Stimulated activated memory B cell treated with anti-CD40 and anti-IgM and Interleukin-4, amounts not matched to agents 10 μg/mL and 1 μg/mL and 100 μg/mL, for 72 hours (primary cell): ENCODE results near the gene DDX60.
"Not testable (repeated sequence)": the region's sequence is repeated elsewhere in the genome, so short reads cannot be mapped to it uniquely, and the experiment has no call there.

Experiments used
- ATAC-seq: fragments of 150-1000 bp; cut with Tn5 transposase; 2 replicates; pipeline ENCODE4 v1.10.0; 2021
- H3K27ac Mint-ChIP-seq: one replicate; pipeline ENCODE4 v1.8.0; 2022; ENCODE audit warnings: mild to moderate bottlenecking, mixed read lengths
- H3K27me3 Mint-ChIP-seq: one replicate; pipeline ENCODE4 v1.8.0; 2022; ENCODE audit warnings: mixed read lengths
- H3K36me3 Mint-ChIP-seq: one replicate; pipeline ENCODE4 v1.8.0; 2022; ENCODE audit warnings: mixed read lengths
- H3K4me1 Mint-ChIP-seq: one replicate; pipeline ENCODE4 v1.8.0; 2022; ENCODE audit warnings: mixed read lengths
- H3K4me3 Mint-ChIP-seq: one replicate; pipeline ENCODE4 v1.8.0; 2022; ENCODE audit warnings: mild to moderate bottlenecking, moderate library complexity, mixed read lengths
- H3K9me3 Mint-ChIP-seq: one replicate; pipeline ENCODE4 v1.8.0; 2022; ENCODE audit warnings: mixed read lengths

DDX60 gene

GRCh38 chr4:168317621-168318020 lies 931 bp downstream of the DDX60 start:
- H3K4me1 Mint-ChIP-seq: peaks cover 24% of the 10 kb centered on the region
- peak overlapping the region; percentile 99 for H3K27ac Mint-ChIP-seq
- H3K9me3 Mint-ChIP-seq: no peaks in the 10 kb centered on the region
- no peak for ATAC-seq
- peak overlapping the region; percentile 97 for H3K4me3 Mint-ChIP-seq
- H3K36me3 Mint-ChIP-seq: no peaks in the 10 kb centered on the region
- H3K27me3 Mint-ChIP-seq: no peaks in the 10 kb centered on the region

- Mint-ChIP-seq H3K27ac (no peak overlapping the region), H3K36me3 (peaks cover 31% of the 10 kb centered on the region), H3K9me3 (no peaks in the 10 kb centered on the region), H3K4me1 (peaks cover 12% of the 10 kb centered on the region), H3K4me3 (no peak overlapping the region), H3K27me3 (no peaks in the 10 kb centered on the region)
- ATAC-seq: no peak
Observed at GRCh38 chr4:168309781-168310180, 8.8 kb downstream of the DDX60 start.

- Mint-ChIP-seq H3K9me3 (no peaks in the 10 kb centered on the region), H3K4me3 (no peak overlapping the region), H3K27me3 (no peaks in the 10 kb centered on the region), H3K27ac (no peak overlapping the region), H3K4me1 (peaks cover 7% of the 10 kb centered on the region), H3K36me3 (peaks cover 31% of the 10 kb centered on the region)
- ATAC-seq: no peak
Observed at GRCh38 chr4:168308912-168309311, 9.6 kb downstream of the DDX60 start.

GRCh38 chr4:168306476-168306875 lies 12.1 kb downstream of the DDX60 start:
- H3K4me3 Mint-ChIP-seq: no peak overlapping the region
- no peak overlapping the region for H3K27ac Mint-ChIP-seq
- no peaks in the 10 kb centered on the region for H3K27me3 Mint-ChIP-seq
- H3K36me3 Mint-ChIP-seq: peaks cover 30% of the 10 kb centered on the region
- H3K4me1 Mint-ChIP-seq: no peaks in the 10 kb centered on the region
- ATAC-seq: no peak
- no peaks in the 10 kb centered on the region for H3K9me3 Mint-ChIP-seq

- peaks cover 31% of the 10 kb centered on the region for H3K36me3 Mint-ChIP-seq
- H3K27me3 Mint-ChIP-seq: no peaks in the 10 kb centered on the region
- ATAC-seq: no peak
- H3K4me1 Mint-ChIP-seq: no peaks in the 10 kb centered on the region
- no peak overlapping the region for H3K4me3 Mint-ChIP-seq
- no peaks in the 10 kb centered on the region for H3K9me3 Mint-ChIP-seq
- H3K27ac Mint-ChIP-seq: no peak overlapping the region
Observed at GRCh38 chr4:168304744-168305459, 13.7 kb downstream of the DDX60 start.

GRCh38 chr4:168303430-168303829 lies 15.1 kb downstream of the DDX60 start:
- not testable (repeated sequence) for H3K9me3 Mint-ChIP-seq, ATAC-seq, H3K27ac Mint-ChIP-seq, H3K27me3 Mint-ChIP-seq, H3K4me3 Mint-ChIP-seq, H3K4me1 Mint-ChIP-seq
- peaks cover 33% of the 10 kb centered on the region for H3K36me3 Mint-ChIP-seq

GRCh38 chr4:168293386-168293975 lies 25.1 kb downstream of the DDX60 start:
- no peak overlapping the region for H3K4me3 Mint-ChIP-seq
- H3K27ac Mint-ChIP-seq: no peak overlapping the region
- H3K4me1 Mint-ChIP-seq: no peaks in the 10 kb centered on the region
- peaks cover 49% of the 10 kb centered on the region for H3K36me3 Mint-ChIP-seq
- ATAC-seq: no peak
- no peaks in the 10 kb centered on the region for H3K27me3 Mint-ChIP-seq
- H3K9me3 Mint-ChIP-seq: no peaks in the 10 kb centered on the region

- no peaks in the 10 kb centered on the region for H3K9me3 Mint-ChIP-seq
- ATAC-seq: no peak
- H3K27ac Mint-ChIP-seq: no peak overlapping the region
- H3K36me3 Mint-ChIP-seq: peaks cover 36% of the 10 kb centered on the region
- H3K4me1 Mint-ChIP-seq: no peaks in the 10 kb centered on the region
- no peak overlapping the region for H3K4me3 Mint-ChIP-seq
- H3K27me3 Mint-ChIP-seq: no peaks in the 10 kb centered on the region
Observed at GRCh38 chr4:168291242-168291641, 27.3 kb downstream of the DDX60 start.

- H3K4me1 Mint-ChIP-seq, H3K4me3 Mint-ChIP-seq, H3K27me3 Mint-ChIP-seq, H3K27ac Mint-ChIP-seq, H3K9me3 Mint-ChIP-seq, ATAC-seq: not testable (repeated sequence)
- peaks cover 43% of the 10 kb centered on the region for H3K36me3 Mint-ChIP-seq
Observed at GRCh38 chr4:168285850-168286249, 32.7 kb downstream of the DDX60 start.

- Mint-ChIP-seq H3K27ac (no peak overlapping the region), H3K9me3 (no peaks in the 10 kb centered on the region), H3K4me3 (no peak overlapping the region), H3K4me1 (no peaks in the 10 kb centered on the region), H3K36me3 (peaks cover 57% of the 10 kb centered on the region), H3K27me3 (no peaks in the 10 kb centered on the region)
- ATAC-seq: no peak
Observed at GRCh38 chr4:168279556-168279955, 39.0 kb downstream of the DDX60 start.

GRCh38 chr4:168275836-168276235 lies 42.7 kb downstream of the DDX60 start:
- H3K27ac Mint-ChIP-seq: no peak overlapping the region
- H3K36me3 Mint-ChIP-seq: peaks cover 73% of the 10 kb centered on the region
- ATAC-seq: no peak
- no peaks in the 10 kb centered on the region for H3K4me1 Mint-ChIP-seq
- H3K4me3 Mint-ChIP-seq: no peak overlapping the region
- H3K27me3 Mint-ChIP-seq: no peaks in the 10 kb centered on the region
- no peaks in the 10 kb centered on the region for H3K9me3 Mint-ChIP-seq

GRCh38 chr4:168274871-168275270 lies 43.7 kb downstream of the DDX60 start:
- no peak overlapping the region for H3K27ac Mint-ChIP-seq
- no peaks in the 10 kb centered on the region for H3K27me3 Mint-ChIP-seq
- no peaks in the 10 kb centered on the region for H3K9me3 Mint-ChIP-seq
- H3K36me3 Mint-ChIP-seq: peaks cover 71% of the 10 kb centered on the region
- H3K4me1 Mint-ChIP-seq: no peaks in the 10 kb centered on the region
- no peak overlapping the region for H3K4me3 Mint-ChIP-seq
- ATAC-seq: no peak

GRCh38 chr4:168273838-168274237 lies 44.7 kb downstream of the DDX60 start:
- Mint-ChIP-seq H3K27me3 (no peaks in the 10 kb centered on the region), H3K4me3 (no peak overlapping the region), H3K9me3 (no peaks in the 10 kb centered on the region), H3K27ac (no peak overlapping the region), H3K4me1 (no peaks in the 10 kb centered on the region), H3K36me3 (peaks cover 72% of the 10 kb centered on the region)
- no peak for ATAC-seq

- peaks cover 69% of the 10 kb centered on the region for H3K36me3 Mint-ChIP-seq
- no peak for ATAC-seq
- H3K27me3 Mint-ChIP-seq: no peaks in the 10 kb centered on the region
- no peak overlapping the region for H3K4me3 Mint-ChIP-seq
- no peaks in the 10 kb centered on the region for H3K4me1 Mint-ChIP-seq
- no peaks in the 10 kb centered on the region for H3K9me3 Mint-ChIP-seq
- no peak overlapping the region for H3K27ac Mint-ChIP-seq
Observed at GRCh38 chr4:168272488-168272887, 46.1 kb downstream of the DDX60 start.

GRCh38 chr4:168269896-168270295 lies 48.7 kb downstream of the DDX60 start:
- Mint-ChIP-seq H3K9me3 (no peaks in the 10 kb centered on the region), H3K4me3 (no peak overlapping the region), H3K27ac (no peak overlapping the region), H3K36me3 (peaks cover 62% of the 10 kb centered on the region), H3K4me1 (no peaks in the 10 kb centered on the region), H3K27me3 (no peaks in the 10 kb centered on the region)
- no peak for ATAC-seq

- ATAC-seq: no peak
- H3K4me3 Mint-ChIP-seq: no peak overlapping the region
- no peaks in the 10 kb centered on the region for H3K9me3 Mint-ChIP-seq
- H3K27me3 Mint-ChIP-seq: no peaks in the 10 kb centered on the region
- peaks cover 54% of the 10 kb centered on the region for H3K36me3 Mint-ChIP-seq
- H3K4me1 Mint-ChIP-seq: no peaks in the 10 kb centered on the region
- no peak overlapping the region for H3K27ac Mint-ChIP-seq
Observed at GRCh38 chr4:168265327-168265726, 53.2 kb downstream of the DDX60 start.
